H1 (cell line): Measurements from ENCODE around the gene ZNF541. TPM values are rescaled to one million over a fixed set of nuclear protein-coding genes. Genes with fewer than 3 reads are reported as not detected.

ENCODE experiments used
- CTCF ChIA-PET: fragments of 300-600 bp; sonication (Branson Sonifier 250); formaldehyde crosslinking; loops from one replicate; lab custom pipeline; 2021; ENCODE audit not compliant: partially characterized antibody; lab: Charles Lee
- POLR2A ChIA-PET: fragments of 300-600 bp; sonication (Branson Sonifier 250); formaldehyde crosslinking; loops from one replicate; lab custom pipeline; 2021; ENCODE audit warnings: inconsistent platforms; ENCODE audit not compliant: partially characterized antibody; lab: Charles Lee
- DNase-seq, 2 experiments: peaks; one replicate each; pipeline versions ENCODE4 v3.0.0 to v3.0.0-alpha.2; 2010 to 2022; ENCODE audit warnings: low spot score in 2 of 2, low read depth in 1 of 2, mixed read lengths in 1 of 2
- FAIRE-seq: peaks from 2 replicates; lab custom pipeline; 2011; peaks lifted over from hg19 to GRCh38; lab: Jason Lieb, UNC
- H2AFZ ChIP-seq: 2 replicates; pipeline ENCODE4 v1.8.1; 2012; ENCODE audit warnings: low read length, inconsistent platforms
- H2AK5ac ChIP-seq: 2 replicates; pipeline ENCODE4 v1.6.1; 2013; ENCODE audit warnings: low read depth, low read length
- H2BK120ac ChIP-seq: replicated peaks from 2 replicates; pipeline ENCODE3; 2013; ENCODE audit warnings: low read depth, low read length, inconsistent platforms
- H2BK12ac ChIP-seq: 2 replicates; pipeline ENCODE4 v1.6.1; 2013; ENCODE audit warnings: low read depth, low read length
- H2BK15ac ChIP-seq: 2 replicates; pipeline ENCODE4 v1.6.1; 2013; ENCODE audit warnings: low read length
- H2BK20ac ChIP-seq: 2 replicates; pipeline ENCODE4 v1.6.1; 2013; ENCODE audit warnings: low read length
- H2BK5ac ChIP-seq: 2 replicates; pipeline ENCODE4 v1.6.1; 2013; ENCODE audit warnings: low read depth, low read length
- H3K14ac ChIP-seq: 2 replicates; pipeline ENCODE4 v1.6.1; 2013; ENCODE audit warnings: inconsistent platforms; ENCODE audit not compliant: insufficient read length
- H3K18ac ChIP-seq: 2 replicates; pipeline ENCODE4 v1.6.1; 2013; ENCODE audit warnings: low read length; ENCODE audit errors: extremely low read depth
- H3K23ac ChIP-seq: 2 replicates; pipeline ENCODE4 v1.6.1; 2013; ENCODE audit warnings: inconsistent platforms; ENCODE audit not compliant: insufficient read length
- H3K23me2 ChIP-seq: 2 replicates; pipeline ENCODE4 v1.6.1; 2013; ENCODE audit warnings: low read depth, low read length
- H3K27ac ChIP-seq: 2 replicates; pipeline ENCODE4 v1.6.1; 2011; ENCODE audit warnings: low read depth, low read length, inconsistent platforms
- H3K27me3 ChIP-seq, 4 experiments: replicated peaks in 1 of 4; 1 replicate in 1 of 4; 2 replicates in 3 of 4; pipeline versions ENCODE4 v1.6.1 to v1.8.1; 2011 to 2013; ENCODE audit warnings: low read length in 3 of 4, mild to moderate bottlenecking in 3 of 4, inconsistent platforms in 2 of 4, mixed read lengths in 2 of 4, moderate library complexity in 1 of 4; ENCODE audit not compliant: control insufficient read depth in 3 of 4, insufficient read depth in 3 of 4; ENCODE audit errors: extremely low read depth in 1 of 4
- H3K36me3 ChIP-seq, 4 experiments: 2 replicates each; pipeline versions ENCODE4 v1.6.1 to v1.8.1; 2011 to 2013; ENCODE audit warnings: mild to moderate bottlenecking in 4 of 4, low read length in 3 of 4, moderate library complexity in 2 of 4, control low read depth in 1 of 4, inconsistent platforms in 1 of 4; ENCODE audit not compliant: insufficient read depth in 4 of 4, control insufficient read depth in 2 of 4
- H3K4ac ChIP-seq: replicated peaks from 2 replicates; pipeline ENCODE3; 2013; ENCODE audit warnings: low read length, low read depth, mixed read lengths, inconsistent platforms; ENCODE audit not compliant: insufficient read length
- H3K4me1 ChIP-seq, 4 experiments: replicated peaks in 1 of 4; 1 replicate in 1 of 4; 2 replicates in 3 of 4; pipeline versions ENCODE4 v1.6.1 to v1.8.1; 2011 to 2013; ENCODE audit warnings: low read length in 3 of 4, inconsistent platforms in 2 of 4, mixed read lengths in 1 of 4; ENCODE audit not compliant: insufficient read depth in 4 of 4, control insufficient read depth in 3 of 4
- H3K4me2 ChIP-seq, 2 experiments: 2 replicates each; pipeline versions ENCODE4 v1.6.1 to v1.8.1; 2011 to 2013; ENCODE audit warnings: low read depth in 2 of 2, low read length in 2 of 2, control low read depth in 1 of 2, inconsistent platforms in 1 of 2, mild to moderate bottlenecking in 1 of 2; ENCODE audit not compliant: insufficient read depth in 1 of 2
- H3K4me3 ChIP-seq, 4 experiments: fragments of 200-600, 300-600 bp in 1 of 4; sonication (generic), shearing (Covaris generic), sonication (Bioruptor Twin) in 1 of 4; 2 replicates each; pipeline versions ENCODE4 v1.5.1 to v1.8.1; 2011 to 2016; ENCODE audit warnings: low read length in 4 of 4, low read depth in 3 of 4, control low read depth in 2 of 4, inconsistent platforms in 2 of 4, mild to moderate bottlenecking in 2 of 4, mixed read lengths in 1 of 4, moderate library complexity in 1 of 4; ENCODE audit not compliant: insufficient read depth in 2 of 4; ENCODE audit errors: extremely low read depth in 1 of 4
- H3K56ac ChIP-seq: replicated peaks from 2 replicates; pipeline ENCODE3; 2013; ENCODE audit warnings: low read depth, mild to moderate bottlenecking, mixed read lengths, low read length, inconsistent platforms; ENCODE audit not compliant: insufficient read length
- H3K79me1 ChIP-seq: 2 replicates; pipeline ENCODE4 v1.6.1; 2013; ENCODE audit warnings: low read depth, low read length, control low read depth
- H3K79me2 ChIP-seq, 2 experiments: 2 replicates each; pipeline versions ENCODE4 v1.6.1 to v1.8.1; 2012 to 2013; ENCODE audit warnings: low read length in 2 of 2, mild to moderate bottlenecking in 2 of 2, inconsistent platforms in 1 of 2; ENCODE audit not compliant: insufficient read depth in 2 of 2, control insufficient read depth in 1 of 2
- H3K9ac ChIP-seq, 4 experiments: replicated peaks in 1 of 4; 1 replicate in 1 of 4; 2 replicates in 3 of 4; pipeline versions ENCODE4 v1.6.1 to v1.8.1; 2011 to 2013; ENCODE audit warnings: low read depth in 3 of 4, low read length in 3 of 4, control low read depth in 2 of 4, mild to moderate bottlenecking in 2 of 4, moderate library complexity in 2 of 4, inconsistent platforms in 1 of 4; ENCODE audit errors: extremely low read depth in 1 of 4
- H3K9me3 ChIP-seq, 2 experiments: 2 replicates each; pipeline versions ENCODE4 v1.6.1 to v1.8.1; 2012 to 2013; ENCODE audit warnings: mild to moderate bottlenecking in 2 of 2, moderate library complexity in 2 of 2, control low read depth in 1 of 2, inconsistent platforms in 1 of 2, low read depth in 1 of 2, low read length in 1 of 2, mixed read lengths in 1 of 2; ENCODE audit not compliant: insufficient read depth in 2 of 2
- H4K20me1 ChIP-seq, 2 experiments: replicated peaks in 1 of 2; 2 replicates each; pipeline versions ENCODE3 to v1.8.1; 2011 to 2013; ENCODE audit warnings: inconsistent platforms in 2 of 2, low read length in 2 of 2, mild to moderate bottlenecking in 1 of 2; ENCODE audit not compliant: insufficient read depth in 2 of 2, control insufficient read depth in 1 of 2
- H4K5ac ChIP-seq: 2 replicates; pipeline ENCODE4 v1.6.1; 2013; ENCODE audit warnings: low read length, low read depth, mixed read lengths, inconsistent platforms; ENCODE audit not compliant: insufficient read length
- H4K8ac ChIP-seq: 2 replicates; pipeline ENCODE4 v1.8.0; 2013; ENCODE audit warnings: mild to moderate bottlenecking, moderate library complexity, low read length, inconsistent platforms; ENCODE audit not compliant: insufficient read depth; ENCODE audit errors: extremely low read depth
- H4K91ac ChIP-seq: replicated peaks from 2 replicates; pipeline ENCODE3; 2013; ENCODE audit warnings: low read length, mixed read lengths, inconsistent platforms; ENCODE audit not compliant: insufficient read length
- BRCA1 ChIP-seq: IDR thresholded peaks from 2 replicates; pipeline ENCODE4 v1.6.1; 2012; ENCODE audit warnings: low read depth, low read length, improper control_type of control experiment
- CBX8 ChIP-seq: fragments of 300-800, 300-1000 bp; sonication (generic); IDR thresholded peaks from 2 replicates; pipeline ENCODE4 v1.7.1; 2016; ENCODE audit warnings: low read depth, low read length, borderline replicate concordance
- CTBP2 ChIP-seq: IDR thresholded peaks from 2 replicates; pipeline ENCODE4 v1.7.0; 2011; ENCODE audit warnings: borderline replicate concordance, mild to moderate bottlenecking, moderate library complexity, mixed read lengths, low read length; ENCODE audit not compliant: insufficient read depth, insufficient read length
- EP300 ChIP-seq, 2 experiments: IDR thresholded peaks; 1 replicate in 1 of 2; 2 replicates in 1 of 2; pipeline ENCODE4 v1.6.1; 2011 to 2012; ENCODE audit warnings: low read depth in 2 of 2, low read length in 2 of 2, mild to moderate bottlenecking in 2 of 2, borderline replicate concordance in 1 of 2, inconsistent platforms in 1 of 2, moderate library complexity in 1 of 2
- EZH2 ChIP-seq: fragments of 200-600 bp; sonication (generic); IDR thresholded peaks from 2 replicates; pipeline ENCODE4 v1.7.1; 2012; ENCODE audit warnings: low read depth, mild to moderate bottlenecking, moderate library complexity, low read length, inconsistent platforms; ENCODE audit not compliant: severe bottlenecking
- SP1 ChIP-seq: IDR thresholded peaks from 2 replicates; pipeline ENCODE4 v1.6.1; 2011; ENCODE audit warnings: low read depth, low read length
- SRF ChIP-seq: IDR thresholded peaks from 2 replicates; pipeline ENCODE4 v1.6.1; 2011; ENCODE audit warnings: mild to moderate bottlenecking, low read depth, low read length, moderate library complexity
- WGBS, 2 experiments: shearing (Covaris generic) in 1 of 2; methylation state at CpG; one replicate each; pipeline versions ENCODE4 v1.1.6 to v1.1.7; 2013 to 2015; ENCODE audit warnings: low lambda C conversion rate in 2 of 2, mixed read lengths in 2 of 2, inconsistent platforms in 1 of 2, low coverage in 1 of 2, missing lambda C conversion rate in 1 of 2; ENCODE audit not compliant: insufficient replicate concordance in 2 of 2, insufficient coverage in 1 of 2, insufficient read length in 1 of 2; ENCODE audit errors: extremely low coverage in 1 of 2, missing lambda C conversion rate in 1 of 2; 5-methylcytosine and 5-hydroxymethylcytosine counted together
- polyA plus RNA-seq, 7 experiments: library from polyadenylated mRNA; depleted of rRNA in 3 of 7; stranded (reverse) in 5 of 7; unstranded in 2 of 7; fragments of >200 nt in 5 of 7; fragments of 200-250 nt in 2 of 7; gene quantifications; 1 replicate in 5 of 7; 2 replicates in 1 of 7; 4 replicates in 1 of 7; pipeline versions ENCODE4 v1.2.1 to v1.2.3, GENCODE V29; 2011 to 2013; ENCODE audit warnings: missing spikeins in 2 of 7, mixed read lengths in 2 of 7
- total RNA-seq: library from RNA; stranded (reverse); fragmentation: NEBNext Ultra II Directional; extraction: Animal tissue kit (Norgen Biotek cat#: 25700); gene quantifications from 2 replicates; pipeline ENCODE4 v1.2.1, GENCODE V29; 2021
- TF ChIP-seq, protein P1 (sequence below): IDR thresholded peaks from 2 replicates; pipeline ENCODE4 v1.6.1; 2012; ENCODE audit warnings: low read length, inconsistent platforms
- TF ChIP-seq, protein P2 (sequence below): IDR thresholded peaks from 2 replicates; pipeline ENCODE4 v1.6.1; 2011; ENCODE audit warnings: low read length, improper control_type of control experiment

Gene ZNF541
- total and polyA plus RNA-seq, 2 of the 8 experiments (the other 6 are each of a cell fraction or from before 2014, with no cell fraction given), result 0.05 TPM; not detected in 1

DNA sequence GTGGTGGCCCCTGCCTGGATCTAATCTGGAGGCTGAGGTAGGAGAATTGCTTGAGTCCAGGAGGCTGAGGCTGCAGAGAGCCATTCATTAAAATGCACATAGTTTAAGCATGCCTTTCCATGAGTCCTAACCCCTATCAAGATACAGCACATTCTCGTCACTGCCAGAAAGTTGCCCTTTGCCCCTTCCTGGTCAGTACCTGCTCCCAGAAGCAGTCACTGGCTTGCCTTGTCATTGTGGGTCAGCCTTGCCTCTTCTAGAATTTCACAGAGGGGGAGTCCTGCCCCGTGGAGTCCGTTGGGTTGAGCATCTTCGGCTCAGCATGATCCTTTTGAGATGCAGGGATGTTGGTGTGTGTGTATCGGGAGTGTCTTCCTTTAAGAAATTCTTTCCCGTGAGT, 46.8 kb upstream of the ZNF541 start:
- peak overlapping the region; percentile 37 to 48 for H3K4me2 ChIP-seq
- no peak overlapping the region for H3K23ac ChIP-seq
- H3K4ac ChIP-seq, result no peak overlapping the region
- no peaks in the 10 kb centered on the region; a peak in 1 of 8 replicates for H3K36me3 ChIP-seq
- H3K23me2 ChIP-seq, result no peaks in the 10 kb centered on the region
- H2BK15ac ChIP-seq, result peak overlapping the region; percentile 76; the same call in 1 of the 2 replicates
- 2% methylated on average over 6 of the region's 6 CpGs; no CpG with 5 or more reads in 1 of the 2 experiments for WGBS, 2 experiments
- no peaks in the 10 kb centered on the region for H3K27me3 ChIP-seq
- H3K79me1 ChIP-seq, result peaks cover 29% of the 10 kb centered on the region
- H3K56ac ChIP-seq, result no peak overlapping the region
- ChIA-PET POLR2A (interaction anchor here (1.0 to 7.0 kb wide), 3 partner anchors 8 to 187 kb away, joined by 4 to 59 read pairs (median 5); no protein-coding TSS in a partner anchor), CTCF (interaction anchor here (1.4 kb wide), 1 partner anchor 42 kb away, joined by 4 read pairs; no protein-coding TSS in a partner anchor)
- H2BK120ac ChIP-seq, result no peak overlapping the region
- no peak overlapping the region for H3K27ac ChIP-seq
- no peak overlapping the region for H4K5ac ChIP-seq
- no peak overlapping the region for H2AFZ ChIP-seq
- no peak overlapping the region for H2BK20ac ChIP-seq
- H3K4me1 ChIP-seq, result peaks cover 12 to 48% (median 34%) of the 10 kb centered on the region in 4 experiments
- no peaks in the 10 kb centered on the region for H3K9me3 ChIP-seq
- peaks cover 8 to 21% of the 10 kb centered on the region in 2 experiments for H4K20me1 ChIP-seq
- DNase-seq, result peak in 1 of 2 experiments; percentile 70
- H2BK5ac ChIP-seq, result peak overlapping the region; percentile 76
- H3K18ac ChIP-seq, result peak overlapping the region; percentile 19; the same call in 1 of the 2 replicates
- peaks cover 17 to 87% of the 10 kb centered on the region in 2 experiments for H3K79me2 ChIP-seq
- peak; percentile 95 for FAIRE-seq
- no peak overlapping the region for H4K91ac ChIP-seq
- H3K9ac ChIP-seq, result no peak overlapping the region
- no peak overlapping the region; a peak in 1 of 8 replicates for H3K4me3 ChIP-seq
- no peak overlapping the region for H2AK5ac ChIP-seq
- H4K8ac ChIP-seq, result peak overlapping the region; percentile 36; the same call in 1 of the 2 replicates
- no peak overlapping the region; the same call in 1 of the 2 replicates for H2BK12ac ChIP-seq
- no peak overlapping the region for H3K14ac ChIP-seq
- TF ChIP-seq, protein P1, sequence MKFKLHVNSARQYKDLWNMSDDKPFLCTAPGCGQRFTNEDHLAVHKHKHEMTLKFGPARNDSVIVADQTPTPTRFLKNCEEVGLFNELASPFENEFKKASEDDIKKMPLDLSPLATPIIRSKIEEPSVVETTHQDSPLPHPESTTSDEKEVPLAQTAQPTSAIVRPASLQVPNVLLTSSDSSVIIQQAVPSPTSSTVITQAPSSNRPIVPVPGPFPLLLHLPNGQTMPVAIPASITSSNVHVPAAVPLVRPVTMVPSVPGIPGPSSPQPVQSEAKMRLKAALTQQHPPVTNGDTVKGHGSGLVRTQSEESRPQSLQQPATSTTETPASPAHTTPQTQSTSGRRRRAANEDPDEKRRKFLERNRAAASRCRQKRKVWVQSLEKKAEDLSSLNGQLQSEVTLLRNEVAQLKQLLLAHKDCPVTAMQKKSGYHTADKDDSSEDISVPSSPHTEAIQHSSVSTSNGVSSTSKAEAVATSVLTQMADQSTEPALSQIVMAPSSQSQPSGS, result 0 out of 2 replicates have a peak, but pooled peaks have one; percentile 22
- TF ChIP-seq, protein P2, sequence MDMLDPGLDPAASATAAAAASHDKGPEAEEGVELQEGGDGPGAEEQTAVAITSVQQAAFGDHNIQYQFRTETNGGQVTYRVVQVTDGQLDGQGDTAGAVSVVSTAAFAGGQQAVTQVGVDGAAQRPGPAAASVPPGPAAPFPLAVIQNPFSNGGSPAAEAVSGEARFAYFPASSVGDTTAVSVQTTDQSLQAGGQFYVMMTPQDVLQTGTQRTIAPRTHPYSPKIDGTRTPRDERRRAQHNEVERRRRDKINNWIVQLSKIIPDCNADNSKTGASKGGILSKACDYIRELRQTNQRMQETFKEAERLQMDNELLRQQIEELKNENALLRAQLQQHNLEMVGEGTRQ, result no peak
- TF ChIP-seq CBX8 (no peak), SP1 (peak; percentile 51; the same call in 1 of the 2 replicates), BRCA1 (no peak), CTBP2 (no peak), EZH2 (no peak), EP300 (IDR thresholded peaks at IDR 0.05; ENCODE audit: borderline replicate concordance in 1 of 2, low read depth in 2 of 2, low read length in 2 of 2) (peak in 1 of 2 experiments; percentile 75; a peak in 1 of 3 replicates), SRF (no peak)
